PC-3 (cell line): ENCODE results near the gene SIRPB2. TPM values are rescaled to one million over a fixed set of nuclear protein-coding genes. Genes with fewer than 3 reads are reported as not detected.

Source experiments
- ATAC-seq: fragments of 200-7000 bp; cut with Tn5 transposase; 2 replicates; pipeline ENCODE4 v1.9.1; 2020; ENCODE audit warnings: mild to moderate bottlenecking, moderate library complexity
- BruUV-seq: library from RNA; stranded (reverse); fragments of 400-500 nt; replicated peaks from 2 replicates; lab custom pipeline; 2021; lab: Mats Ljungman, UMichigan
- CTCF ChIA-PET: fragments of 300-600 bp; sonication (Branson Sonifier 250); formaldehyde crosslinking; loops from one replicate; lab custom pipeline; 2022; ENCODE audit warnings: antibody characterized with exemption; lab: Charles Lee
- POLR2A ChIA-PET: fragments of 300-600 bp; sonication (Branson Sonifier 250); formaldehyde crosslinking; loops from one replicate; lab custom pipeline; 2022; ENCODE audit warnings: antibody characterized with exemption; ENCODE audit not compliant: unreplicated experiment; lab: Charles Lee
- DNase-seq: peaks from one replicate; pipeline ENCODE4 v3.0.0-alpha.2; 2015
- H2AFZ ChIP-seq: fragments of 300-600 bp; sonication (generic); 2 replicates; pipeline ENCODE4 v1.6.0; 2016; ENCODE audit warnings: antibody characterized with exemption, low read length
- H3F3A ChIP-seq: fragments of 300-600 bp; sonication (generic); one replicate; pipeline ENCODE4 v1.6.0; 2017; ENCODE audit warnings: antibody characterized with exemption, low read length, control low read depth, mild to moderate bottlenecking; ENCODE audit not compliant: unreplicated experiment
- H3K27ac ChIP-seq: fragments of 300-600 bp; sonication (generic); 2 replicates; pipeline ENCODE4 v1.5.1; 2016; ENCODE audit warnings: mild to moderate bottlenecking, low read length
- H3K27me3 ChIP-seq: fragments of 300-600 bp; sonication (generic); 2 replicates; pipeline ENCODE4 v1.6.1; 2016; ENCODE audit warnings: low read length, mixed read lengths
- H3K36me3 ChIP-seq: fragments of 300-600 bp; sonication (generic); 2 replicates; pipeline ENCODE4 v1.6.1; 2016; ENCODE audit warnings: low read depth, mixed run types, low read length, mixed read lengths
- H3K4me1 ChIP-seq: fragments of 300-600 bp; sonication (generic); 2 replicates; pipeline ENCODE4 v1.5.1; 2016; ENCODE audit warnings: low read length; ENCODE audit not compliant: insufficient read depth
- H3K4me2 ChIP-seq: fragments of 300-600 bp; sonication (generic); 2 replicates; pipeline ENCODE4 v1.6.0; 2016; ENCODE audit warnings: low read length
- H3K4me3 ChIP-seq: fragments of 300-600 bp; sonication (generic); 2 replicates; pipeline ENCODE4 v1.5.1; 2016; ENCODE audit warnings: mild to moderate bottlenecking, low read length, mixed read lengths
- H3K79me2 ChIP-seq: fragments of 300-600 bp; sonication (generic); 2 replicates; pipeline ENCODE4 v1.6.1; 2017; ENCODE audit warnings: low read length, mixed read lengths
- H3K9ac ChIP-seq: fragments of 300-600 bp; sonication (generic); 2 replicates; pipeline ENCODE4 v1.6.0; 2016; ENCODE audit warnings: mild to moderate bottlenecking, low read length
- H3K9me2 ChIP-seq: fragments of 300-600 bp; sonication (generic); replicated peaks from 2 replicates; pipeline ENCODE4 v1.6.1; 2016; ENCODE audit warnings: mixed run types, low read length, mixed read lengths
- H3K9me3 ChIP-seq: fragments of 300-600 bp; sonication (generic); 2 replicates; pipeline ENCODE4 v1.6.1; 2016; ENCODE audit warnings: low read length, mixed read lengths
- H4K20me1 ChIP-seq: fragments of 300-600 bp; sonication (generic); 2 replicates; pipeline ENCODE4 v1.6.1; 2016; ENCODE audit warnings: low read length, mixed read lengths
- EZH2 ChIP-seq: fragments of 300-600 bp; sonication (generic); IDR thresholded peaks from one replicate; pipeline ENCODE4 v1.6.1; 2017; ENCODE audit warnings: antibody characterized with exemption, mild to moderate bottlenecking, low read length; ENCODE audit not compliant: unreplicated experiment
- EZH2phosphoT487 ChIP-seq: fragments of 300-600 bp; sonication (generic); IDR thresholded peaks from 2 replicates; pipeline ENCODE4 v1.6.1; 2018; ENCODE audit warnings: mild to moderate bottlenecking, antibody characterized with exemption, low read length, borderline replicate concordance
- intact Hi-C: fragments of 100-400 bp; cut with micrococcal nuclease; formaldehyde crosslinking; loops from 2 replicates; pipeline ENCODE4 v1.9.0; 2023
- total RNA-seq: library from RNA; depleted of rRNA; stranded (reverse); fragments of >200 nt; gene quantifications from 2 replicates; pipeline ENCODE4 v1.2.3, GENCODE V29; 2014
- TF ChIP-seq, protein P1 (sequence below): fragments of 300-600 bp; sonication (generic); conservative IDR thresholded peaks from 2 replicates; pipeline ENCODE4 v1.5.1; 2017; ENCODE audit warnings: antibody characterized with exemption, low read depth, mild to moderate bottlenecking, low read length

Gene SIRPB2
- total RNA-seq, 1 experiment from 2014 or later, result 2.1 TPM

DNA sequence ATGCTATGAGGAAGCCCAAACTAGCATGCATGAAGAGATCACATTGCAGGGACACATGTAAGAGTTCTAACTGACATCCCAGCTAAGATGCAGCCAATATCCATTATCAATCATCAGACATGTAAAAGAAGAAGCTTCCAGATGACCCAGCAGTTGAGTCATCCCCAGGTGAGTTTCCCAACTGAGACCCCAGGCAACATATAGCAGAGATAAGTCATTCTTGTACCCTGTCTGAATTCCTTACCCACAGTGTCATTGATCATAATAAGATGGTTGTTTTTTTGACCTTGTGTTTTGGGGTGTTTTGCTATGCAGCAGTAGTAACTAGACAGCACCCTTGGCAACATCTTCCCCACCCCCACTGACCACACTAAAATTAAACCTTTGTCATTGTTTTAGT lies 47.4 kb upstream of the SIRPB2 start:
- TF ChIP-seq EZH2phosphoT487, result no peak
- no peak for TF ChIP-seq EZH2
- TF ChIP-seq, protein P1, sequence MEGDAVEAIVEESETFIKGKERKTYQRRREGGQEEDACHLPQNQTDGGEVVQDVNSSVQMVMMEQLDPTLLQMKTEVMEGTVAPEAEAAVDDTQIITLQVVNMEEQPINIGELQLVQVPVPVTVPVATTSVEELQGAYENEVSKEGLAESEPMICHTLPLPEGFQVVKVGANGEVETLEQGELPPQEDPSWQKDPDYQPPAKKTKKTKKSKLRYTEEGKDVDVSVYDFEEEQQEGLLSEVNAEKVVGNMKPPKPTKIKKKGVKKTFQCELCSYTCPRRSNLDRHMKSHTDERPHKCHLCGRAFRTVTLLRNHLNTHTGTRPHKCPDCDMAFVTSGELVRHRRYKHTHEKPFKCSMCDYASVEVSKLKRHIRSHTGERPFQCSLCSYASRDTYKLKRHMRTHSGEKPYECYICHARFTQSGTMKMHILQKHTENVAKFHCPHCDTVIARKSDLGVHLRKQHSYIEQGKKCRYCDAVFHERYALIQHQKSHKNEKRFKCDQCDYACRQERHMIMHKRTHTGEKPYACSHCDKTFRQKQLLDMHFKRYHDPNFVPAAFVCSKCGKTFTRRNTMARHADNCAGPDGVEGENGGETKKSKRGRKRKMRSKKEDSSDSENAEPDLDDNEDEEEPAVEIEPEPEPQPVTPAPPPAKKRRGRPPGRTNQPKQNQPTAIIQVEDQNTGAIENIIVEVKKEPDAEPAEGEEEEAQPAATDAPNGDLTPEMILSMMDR, result no peak
- H3K27ac ChIP-seq, result no peak overlapping the region
- no peaks in the 10 kb centered on the region for H3F3A ChIP-seq
- no peaks in the 10 kb centered on the region for H3K36me3 ChIP-seq
- no peak overlapping the region for H3K4me2 ChIP-seq
- no peaks in the 10 kb centered on the region for H3K9me2 ChIP-seq
- no peaks in the 10 kb centered on the region for H3K27me3 ChIP-seq
- intact Hi-C loops, result no loop called here
- no peak overlapping the region for H3K9ac ChIP-seq
- no peaks in the 10 kb centered on the region for H3K4me1 ChIP-seq
- H2AFZ ChIP-seq, result no peak overlapping the region
- CTCF ChIA-PET, result no interaction called here
- H3K4me3 ChIP-seq, result no peak overlapping the region
- no TSS peak for BruUV-seq
- H4K20me1 ChIP-seq, result no peaks in the 10 kb centered on the region
- DNase-seq (no peak), ATAC-seq (no peak)
- POLR2A ChIA-PET, result no interaction called here
- H3K79me2 ChIP-seq, result no peaks in the 10 kb centered on the region
- H3K9me3 ChIP-seq, result no peaks in the 10 kb centered on the region

DNA sequence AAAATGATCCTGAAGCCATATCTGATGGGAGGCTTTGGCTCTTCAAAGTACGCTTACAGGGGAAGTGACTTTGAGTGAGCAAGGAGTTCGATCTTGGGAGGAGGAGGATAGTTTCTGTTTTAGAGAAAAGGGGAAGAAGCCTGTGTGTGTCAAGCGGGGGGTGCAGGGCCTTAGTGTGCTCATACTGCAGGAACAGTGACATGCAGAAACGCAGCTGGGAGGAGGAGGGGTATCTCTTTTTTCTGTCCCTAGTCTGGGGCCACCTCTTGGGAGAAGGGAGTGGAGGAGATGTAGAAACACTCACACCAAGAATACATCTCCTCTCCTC lies 46.5 kb upstream of the SIRPB2 start:
- Histone ChIP-seq H3K4me2 (no peak overlapping the region), H3K4me3 (no peak overlapping the region), H3F3A (no peaks in the 10 kb centered on the region), H3K27me3 (no peaks in the 10 kb centered on the region), H3K9ac (no peak overlapping the region), H3K27ac (no peak overlapping the region), H3K9me2 (no peaks in the 10 kb centered on the region), H4K20me1 (no peaks in the 10 kb centered on the region), H3K9me3 (no peaks in the 10 kb centered on the region), H2AFZ (no peak overlapping the region), H3K36me3 (no peaks in the 10 kb centered on the region), H3K4me1 (no peaks in the 10 kb centered on the region), H3K79me2 (no peaks in the 10 kb centered on the region)
- DNase-seq, result no peak
- ChIA-PET CTCF (no interaction called here), POLR2A (no interaction called here)
- ATAC-seq, result no peak
- intact Hi-C loops, result no loop called here
- BruUV-seq, result no TSS peak
- TF ChIP-seq EZH2phosphoT487 (no peak), EZH2 (no peak)
- TF ChIP-seq, protein P1, result no peak

DNA sequence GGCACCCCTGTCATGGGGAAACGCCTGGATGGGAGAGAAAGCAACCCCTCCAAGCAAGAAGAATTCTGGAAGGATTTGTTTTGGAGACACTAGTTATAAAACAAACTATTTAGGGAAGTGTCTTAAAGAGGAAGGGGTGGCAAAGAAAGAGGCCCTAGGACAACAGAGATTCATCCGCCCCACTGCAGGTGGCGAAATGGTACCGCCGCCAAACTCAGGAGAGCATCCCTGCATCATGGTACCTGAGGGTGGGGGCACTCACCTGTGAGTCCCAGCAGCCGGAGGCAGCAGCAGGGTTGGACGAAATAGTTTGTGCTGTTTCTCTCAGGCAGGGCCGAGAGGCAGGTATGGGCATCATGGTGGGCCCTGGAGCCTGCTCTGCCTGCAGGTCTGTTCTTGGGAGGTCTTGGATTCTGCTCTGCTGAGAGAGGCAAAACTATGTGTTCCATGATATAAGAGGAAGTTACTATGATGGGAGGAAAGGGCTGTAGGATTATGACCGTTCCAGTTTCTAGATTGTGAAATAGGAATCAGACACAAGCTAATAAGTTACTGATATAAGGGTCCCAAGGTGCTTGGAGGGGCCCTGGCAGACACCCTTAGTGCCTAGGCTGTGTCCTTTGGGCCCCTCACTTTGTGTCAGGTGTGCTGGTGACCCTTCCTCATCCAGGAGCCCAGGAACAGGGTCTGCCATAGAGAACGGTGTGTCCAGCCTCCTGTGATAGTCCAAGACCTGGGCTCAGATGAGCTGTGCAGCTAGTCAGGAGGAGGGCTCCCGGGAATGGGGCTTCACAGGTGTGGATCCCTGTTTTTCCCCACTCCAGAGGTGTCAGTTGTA lies 45.9 kb upstream of the SIRPB2 start:
- Histone ChIP-seq H3K36me3 (no peaks in the 10 kb centered on the region), H3K4me2 (no peak overlapping the region), H3K4me1 (no peaks in the 10 kb centered on the region), H3K9me2 (no peaks in the 10 kb centered on the region), H2AFZ (no peak overlapping the region), H3K9me3 (no peaks in the 10 kb centered on the region), H3K27me3 (no peaks in the 10 kb centered on the region), H3F3A (no peaks in the 10 kb centered on the region), H4K20me1 (no peaks in the 10 kb centered on the region), H3K27ac (no peak overlapping the region), H3K9ac (no peak overlapping the region), H3K4me3 (no peak overlapping the region), H3K79me2 (no peaks in the 10 kb centered on the region)
- POLR2A ChIA-PET, result no interaction called here
- ATAC-seq, result no peak
- CTCF ChIA-PET, result no interaction called here
- intact Hi-C loops, result no loop called here
- TF ChIP-seq EZH2, result no peak
- TF ChIP-seq, protein P1, result no peak
- TF ChIP-seq EZH2phosphoT487, result no peak
- BruUV-seq, result no TSS peak
- DNase-seq, result no peak
